Bronchial epithelial cell (primary cell): ENCODE data around the gene DRD4. TPM values are rescaled to one million over a fixed set of nuclear protein-coding genes. Genes with fewer than 3 reads are reported as not detected.

Source experiments
- DNase-seq: peaks from one replicate; pipeline ENCODE4 v3.0.0-alpha.2; 2010; ENCODE audit warnings: low read depth
- FAIRE-seq: peaks from 2 replicates; lab custom pipeline; 2011; peaks lifted over from hg19 to GRCh38; lab: Jason Lieb, UNC
- H3K27me3 ChIP-seq: 2 replicates; pipeline ENCODE4 v1.5.1; 2011; ENCODE audit warnings: low read length; ENCODE audit not compliant: control insufficient read depth, insufficient read depth
- H3K36me3 ChIP-seq: 2 replicates; pipeline ENCODE4 v1.5.1; 2011; ENCODE audit warnings: low read length; ENCODE audit not compliant: control insufficient read depth, insufficient read depth
- H3K4me3 ChIP-seq: 2 replicates; pipeline ENCODE4 v1.5.1; 2011; ENCODE audit warnings: mild to moderate bottlenecking, low read depth, low read length, control low read depth
- total RNA-seq: library from RNA; depleted of rRNA; stranded (reverse); fragments of >200 nt; gene quantifications from 2 replicates; pipeline ENCODE4 v1.2.1, GENCODE V29; 2014
- TF ChIP-seq, protein P1 (sequence below): IDR thresholded peaks from 2 replicates; pipeline ENCODE4 v1.5.1; 2011; ENCODE audit warnings: mild to moderate bottlenecking, moderate library complexity, low read length, control low read depth, inconsistent platforms; ENCODE audit not compliant: insufficient read depth, severe bottlenecking

The DRD4 gene
- total RNA-seq, 1 donor from 2014 or later: not detected

- Histone ChIP-seq H3K4me3 (no peak within 1 kb of the TSS), H3K27me3 (peaks cover 4% of the 10 kb centered on the region), H3K36me3 (peaks cover 1% of the 10 kb centered on the region)
- TF ChIP-seq, protein P1, sequence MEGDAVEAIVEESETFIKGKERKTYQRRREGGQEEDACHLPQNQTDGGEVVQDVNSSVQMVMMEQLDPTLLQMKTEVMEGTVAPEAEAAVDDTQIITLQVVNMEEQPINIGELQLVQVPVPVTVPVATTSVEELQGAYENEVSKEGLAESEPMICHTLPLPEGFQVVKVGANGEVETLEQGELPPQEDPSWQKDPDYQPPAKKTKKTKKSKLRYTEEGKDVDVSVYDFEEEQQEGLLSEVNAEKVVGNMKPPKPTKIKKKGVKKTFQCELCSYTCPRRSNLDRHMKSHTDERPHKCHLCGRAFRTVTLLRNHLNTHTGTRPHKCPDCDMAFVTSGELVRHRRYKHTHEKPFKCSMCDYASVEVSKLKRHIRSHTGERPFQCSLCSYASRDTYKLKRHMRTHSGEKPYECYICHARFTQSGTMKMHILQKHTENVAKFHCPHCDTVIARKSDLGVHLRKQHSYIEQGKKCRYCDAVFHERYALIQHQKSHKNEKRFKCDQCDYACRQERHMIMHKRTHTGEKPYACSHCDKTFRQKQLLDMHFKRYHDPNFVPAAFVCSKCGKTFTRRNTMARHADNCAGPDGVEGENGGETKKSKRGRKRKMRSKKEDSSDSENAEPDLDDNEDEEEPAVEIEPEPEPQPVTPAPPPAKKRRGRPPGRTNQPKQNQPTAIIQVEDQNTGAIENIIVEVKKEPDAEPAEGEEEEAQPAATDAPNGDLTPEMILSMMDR: no peak
- DNase-seq (no peak), FAIRE-seq (no peak)
These were observed 10.4 kb upstream of the DRD4 start, which contains the start of gene SCT for GRCh38 chr11:626475-627307. Gene SCT, minus strand, starts transcription at chr11:627181. Its CDS starts 38 bp downstream, at chr11:627143.

DNA sequence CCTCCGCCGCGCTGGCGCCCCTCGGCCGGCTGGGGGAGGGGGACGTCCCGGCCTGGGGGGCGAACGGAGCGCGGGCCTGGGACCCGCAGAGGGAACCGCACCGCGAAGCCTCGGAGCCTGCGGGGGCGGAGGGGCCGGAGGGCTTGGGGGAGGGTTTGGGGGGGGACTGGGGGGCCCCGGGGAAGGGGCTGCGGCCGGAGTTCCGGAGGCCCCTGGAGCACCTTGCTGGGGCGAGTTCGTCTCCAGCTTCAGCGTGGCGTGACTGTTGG lies 9.8 kb upstream of the DRD4 start:
- DNase-seq: no peak
- H3K36me3 ChIP-seq: peaks cover 1% of the 10 kb centered on the region

GRCh38 chr11:628056-628455 lies 9.0 kb upstream of the DRD4 start:
- Histone ChIP-seq H3K27me3 (peaks cover 4% of the 10 kb centered on the region), H3K4me3 (no peak overlapping the region), H3K36me3 (peaks cover 2% of the 10 kb centered on the region)
- no peak for FAIRE-seq
- no peak for DNase-seq
- TF ChIP-seq, protein P1: no peak

More for the DNA sequence above, 9.8 kb upstream of the DRD4 start:
- TF ChIP-seq, protein P1: no peak
- peaks cover 4% of the 10 kb centered on the region for H3K27me3 ChIP-seq
- no peak overlapping the region for H3K4me3 ChIP-seq
- FAIRE-seq: no peak

- Histone ChIP-seq H3K27me3 (peaks cover 4% of the 10 kb centered on the region), H3K36me3 (peaks cover 2% of the 10 kb centered on the region), H3K4me3 (no peak overlapping the region)
- TF ChIP-seq, protein P1: no peak
- DNase-seq (no peak), FAIRE-seq (no peak)
These were observed 7.9 kb upstream of the DRD4 start for GRCh38 chr11:629237-629583.

GRCh38 chr11:630871-631270 lies 6.2 kb upstream of the DRD4 start:
- TF ChIP-seq, protein P1: no peak
- Histone ChIP-seq H3K27me3 (peaks cover 4% of the 10 kb centered on the region), H3K36me3 (peaks cover 2% of the 10 kb centered on the region), H3K4me3 (no peak overlapping the region)
- DNase-seq (no peak), FAIRE-seq (no peak)
